Fibroblast of villous mesenchyme (primary cell): Measurements from ENCODE around the gene PRDM15. TPM values are rescaled to one million over a fixed set of nuclear protein-coding genes. Genes with fewer than 3 reads are reported as not detected.

Experiments
- DNase-seq: peaks from one replicate; pipeline ENCODE4 v3.0.0-alpha.2; 2010; ENCODE audit warnings: low read depth
- H3K4me3 ChIP-seq: 2 replicates; pipeline ENCODE4 v1.5.1; 2011; ENCODE audit warnings: low read depth, mild to moderate bottlenecking, low read length
- CTCF ChIP-seq: IDR thresholded peaks from 2 replicates; pipeline ENCODE4 v1.5.1; 2012; ENCODE audit warnings: low read depth, mild to moderate bottlenecking, low read length; ENCODE audit not compliant: insufficient read depth
- total RNA-seq: library from RNA; depleted of rRNA; stranded (reverse); fragments of >200 nt; gene quantifications from 2 replicates; pipeline ENCODE4 v1.2.3, GENCODE V29; 2012

The PRDM15 gene
- total RNA-seq, 1 donor: 5.2 TPM

- H3K4me3 ChIP-seq: no peak overlapping the region
- TF ChIP-seq CTCF: no peak
- DNase-seq: no peak
Observed at GRCh38 chr21:41758550-41758949, 120.6 kb downstream of the PRDM15 start.

GRCh38 chr21:41755934-41756773 is 123.0 kb downstream of the PRDM15 start:
- DNase-seq: no peak
- TF ChIP-seq CTCF: no peak
- no peak overlapping the region for H3K4me3 ChIP-seq

GRCh38 chr21:41755258-41755933 is 123.7 kb downstream of the PRDM15 start:
- DNase-seq: no peak
- H3K4me3 ChIP-seq: no peak overlapping the region
- TF ChIP-seq CTCF: no peak

- H3K4me3 ChIP-seq: no peak overlapping the region
- no peak for DNase-seq
- no peak for TF ChIP-seq CTCF
Observed at GRCh38 chr21:41754479-41754891, 124.7 kb downstream of the PRDM15 start.

- DNase-seq: no peak
- H3K4me3 ChIP-seq: no peak overlapping the region
- TF ChIP-seq CTCF: no peak
Observed at GRCh38 chr21:41753006-41753898, 125.9 kb downstream of the PRDM15 start.

GRCh38 chr21:41752231-41752681 is 126.9 kb downstream of the PRDM15 start:
- no peak for TF ChIP-seq CTCF
- H3K4me3 ChIP-seq: no peak overlapping the region
- peak; percentile 61 for DNase-seq
